GM12873 (cell line): ENCODE measurements around the gene HSD17B2.

Experiments used
- TF ChIP-seq, protein P1 (sequence below): IDR thresholded peaks from 2 replicates; pipeline ENCODE4 v1.5.1; 2012; ENCODE audit warnings: low read depth, mild to moderate bottlenecking, moderate library complexity, low read length, control low read depth; ENCODE audit not compliant: insufficient read depth; ENCODE audit errors: missing control alignments

The HSD17B2 gene

DNA sequence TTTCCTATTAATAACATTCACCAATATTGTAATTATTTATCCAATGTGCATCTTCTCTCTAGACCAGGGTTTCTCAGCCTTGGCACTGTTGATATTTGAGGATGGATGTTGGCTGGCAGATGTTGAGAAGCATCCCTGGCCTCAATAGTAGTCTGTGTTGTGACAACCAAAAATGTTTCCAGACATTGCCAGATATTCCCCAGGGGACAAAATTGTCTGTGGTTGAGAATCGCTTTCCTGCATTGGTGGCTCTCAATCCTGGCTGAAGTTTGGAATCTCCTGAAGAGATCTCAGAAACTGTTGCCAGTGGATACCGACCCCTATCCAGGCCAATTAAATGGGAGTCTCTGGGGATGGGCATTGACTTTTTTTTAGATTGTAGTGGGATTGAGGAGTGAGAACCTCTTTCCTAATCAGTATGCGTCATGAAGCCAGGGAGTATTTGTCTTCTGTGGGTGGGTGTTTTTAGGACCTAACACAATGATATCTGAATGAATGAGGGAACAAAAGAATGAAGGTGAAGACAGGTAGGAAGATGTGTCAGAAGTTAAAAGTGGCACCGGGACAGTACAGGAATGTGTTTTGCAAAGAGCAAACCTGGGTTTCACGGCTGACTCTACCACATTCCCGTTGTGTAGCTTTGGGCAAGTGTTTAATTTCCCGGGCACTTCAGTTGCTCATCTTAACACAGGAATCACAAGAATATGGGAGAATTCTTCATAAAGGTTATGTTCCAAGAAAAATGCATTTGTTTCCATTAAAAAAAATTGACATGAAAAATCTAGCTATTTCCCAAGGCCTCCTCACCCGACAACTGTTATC, 24.3 kb downstream of the HSD17B2 start:
- TF ChIP-seq, protein P1, sequence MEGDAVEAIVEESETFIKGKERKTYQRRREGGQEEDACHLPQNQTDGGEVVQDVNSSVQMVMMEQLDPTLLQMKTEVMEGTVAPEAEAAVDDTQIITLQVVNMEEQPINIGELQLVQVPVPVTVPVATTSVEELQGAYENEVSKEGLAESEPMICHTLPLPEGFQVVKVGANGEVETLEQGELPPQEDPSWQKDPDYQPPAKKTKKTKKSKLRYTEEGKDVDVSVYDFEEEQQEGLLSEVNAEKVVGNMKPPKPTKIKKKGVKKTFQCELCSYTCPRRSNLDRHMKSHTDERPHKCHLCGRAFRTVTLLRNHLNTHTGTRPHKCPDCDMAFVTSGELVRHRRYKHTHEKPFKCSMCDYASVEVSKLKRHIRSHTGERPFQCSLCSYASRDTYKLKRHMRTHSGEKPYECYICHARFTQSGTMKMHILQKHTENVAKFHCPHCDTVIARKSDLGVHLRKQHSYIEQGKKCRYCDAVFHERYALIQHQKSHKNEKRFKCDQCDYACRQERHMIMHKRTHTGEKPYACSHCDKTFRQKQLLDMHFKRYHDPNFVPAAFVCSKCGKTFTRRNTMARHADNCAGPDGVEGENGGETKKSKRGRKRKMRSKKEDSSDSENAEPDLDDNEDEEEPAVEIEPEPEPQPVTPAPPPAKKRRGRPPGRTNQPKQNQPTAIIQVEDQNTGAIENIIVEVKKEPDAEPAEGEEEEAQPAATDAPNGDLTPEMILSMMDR: no peak

DNA sequence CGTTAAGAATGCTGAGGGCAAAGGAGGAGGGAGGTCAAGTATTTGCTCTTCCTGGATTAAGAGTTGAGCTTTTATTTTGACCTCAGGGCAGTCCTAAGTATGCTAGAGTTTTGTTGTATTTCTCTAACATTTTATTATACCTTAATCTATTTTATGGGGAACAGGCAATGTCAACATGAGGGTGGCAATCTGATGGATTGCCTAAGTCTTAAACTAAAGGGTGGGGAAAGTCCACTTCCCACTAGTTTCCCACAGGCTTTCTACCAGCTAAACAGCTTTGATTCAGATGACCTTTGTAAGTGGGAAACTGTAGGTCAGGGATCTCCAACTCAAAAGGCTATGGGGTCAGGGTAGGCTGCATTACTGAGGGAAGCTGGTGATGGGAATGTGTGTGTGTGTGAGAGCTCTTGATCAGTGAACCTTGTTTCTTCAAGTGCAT, 24.9 kb downstream of the HSD17B2 start:
- TF ChIP-seq, protein P1: no peak

DNA sequence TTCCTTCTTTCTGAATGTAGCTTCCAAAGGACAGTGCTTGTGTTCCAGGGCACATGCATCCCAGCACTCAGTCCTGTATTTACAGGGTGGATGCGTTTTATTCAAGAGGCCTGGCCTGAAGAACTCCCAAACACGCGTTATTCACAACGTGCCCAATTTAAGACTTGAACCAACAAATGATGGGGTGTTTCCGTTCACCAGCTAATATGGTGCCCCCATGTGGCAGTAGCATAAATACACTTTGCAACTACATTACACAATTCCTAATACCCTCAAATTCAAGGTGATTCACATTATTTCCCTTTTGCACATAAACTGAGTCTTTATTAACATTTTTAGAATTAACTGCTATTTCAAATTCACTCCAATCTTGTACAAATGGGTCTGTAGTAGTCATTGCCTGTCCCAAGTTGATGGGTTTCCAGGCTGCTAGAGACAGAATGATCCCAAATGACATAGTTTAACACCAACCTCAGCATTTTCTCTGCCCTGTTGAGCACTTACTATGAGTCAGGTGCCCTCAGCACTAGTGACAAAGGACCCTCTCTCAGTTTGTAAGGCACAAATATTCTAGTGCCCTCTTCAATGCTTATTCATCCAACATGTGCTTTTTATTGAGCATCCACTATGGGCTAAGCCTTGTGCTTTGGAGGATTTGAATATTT, 26.9 kb downstream of the HSD17B2 start:
- TF ChIP-seq, protein P1: peak; percentile 56

DNA sequence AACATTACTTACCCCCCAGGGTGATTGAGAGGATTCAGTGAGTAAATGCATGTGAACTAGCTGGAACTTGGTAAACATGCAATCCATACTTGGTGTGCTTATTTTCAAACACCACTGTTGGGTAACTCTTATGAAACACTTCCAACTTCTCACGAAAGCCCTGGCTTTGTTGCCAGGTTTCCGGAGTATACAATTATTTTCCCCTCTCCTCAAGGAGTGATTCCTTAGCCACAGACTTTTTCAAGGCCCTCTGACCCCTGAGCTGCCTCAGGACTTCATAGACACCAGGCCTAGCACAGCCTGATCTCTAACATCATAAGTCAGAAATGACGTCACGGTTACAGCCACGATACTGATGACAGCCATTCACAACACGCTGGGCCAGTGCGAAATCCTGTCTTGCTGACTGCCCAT, 27.6 kb downstream of the HSD17B2 start:
- TF ChIP-seq, protein P1: no peak

DNA sequence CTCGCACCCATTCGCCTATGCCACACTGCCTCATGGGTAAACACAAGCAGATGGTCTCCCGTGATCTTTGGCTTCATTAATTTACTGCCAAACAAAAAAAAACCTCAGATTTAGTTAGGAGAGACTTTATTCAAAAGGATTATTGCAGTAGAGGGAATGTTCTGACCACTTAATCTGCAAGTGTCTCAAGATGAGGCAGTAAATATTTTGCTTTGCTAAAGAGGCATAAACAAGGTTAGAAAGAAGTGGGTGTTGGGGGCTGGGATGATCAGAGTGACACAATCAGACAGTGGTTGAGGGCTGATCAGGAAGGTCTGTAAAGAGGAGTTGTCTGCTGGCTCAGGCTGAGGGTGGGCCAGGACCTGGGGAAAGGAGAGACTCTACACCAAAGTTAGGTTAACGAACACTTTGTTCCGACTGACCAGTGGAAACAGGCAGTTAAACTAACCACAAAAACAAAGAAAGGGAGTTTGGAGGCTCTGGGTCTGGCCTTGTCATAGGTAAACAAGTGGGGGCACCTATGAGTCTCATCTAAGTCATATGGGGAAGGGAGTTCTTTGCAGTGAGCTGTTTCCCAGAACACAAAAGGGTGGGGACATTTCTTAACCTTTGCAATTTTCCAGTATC, 28.5 kb downstream of the HSD17B2 start:
- TF ChIP-seq, protein P1: no peak

DNA sequence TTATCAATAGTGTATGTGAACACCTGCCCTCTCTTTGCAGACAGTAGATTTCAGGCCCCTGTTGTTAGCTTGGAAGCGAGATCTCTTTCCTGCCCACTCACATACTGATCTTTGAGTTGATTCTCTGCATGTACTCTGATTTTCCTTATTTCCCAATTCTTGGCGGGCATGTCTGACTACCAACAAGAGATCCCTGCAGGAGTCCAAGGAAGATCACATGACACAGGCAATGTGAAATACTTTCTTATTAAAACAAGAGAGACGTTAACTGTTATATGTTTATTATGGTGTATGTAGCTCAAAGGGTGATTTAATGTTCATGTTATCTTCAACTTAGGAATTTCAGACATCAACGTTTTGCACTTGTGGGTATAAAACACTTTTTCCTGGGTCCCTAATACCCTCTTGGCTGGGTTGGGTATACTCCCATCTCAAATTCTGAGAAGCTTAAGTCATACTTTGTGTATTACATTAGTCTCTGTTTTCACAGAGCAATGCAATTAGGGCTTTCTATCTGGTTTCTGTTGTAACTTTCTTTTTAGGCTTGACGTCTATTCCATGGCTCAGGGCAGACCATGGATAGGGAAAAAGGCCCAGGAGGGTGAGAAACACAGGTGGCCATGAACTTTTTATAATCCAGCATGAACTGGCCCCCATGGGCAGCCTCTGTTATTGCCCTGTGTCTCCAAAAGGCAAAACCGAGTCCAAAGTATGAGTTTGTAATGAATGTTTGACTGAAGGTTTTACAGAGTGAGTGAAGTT, 32.2 kb downstream of the HSD17B2 start:
- TF ChIP-seq, protein P1: no peak
